HepG2 (cell line): ENCODE results near the gene RPL41. TPM values are rescaled to one million over a fixed set of nuclear protein-coding genes. Genes with fewer than 3 reads are reported as not detected.

Experiments
- BRD4 ChIP-seq: sonication (generic); formaldehyde crosslinking; IDR thresholded peaks from 2 replicates; pipeline ENCODE4 v1.4.0; 2020; ENCODE audit warnings: missing genetic modification reagents
- GZF1 ChIP-seq: sonication (generic); formaldehyde crosslinking; IDR thresholded peaks from 2 replicates; pipeline ENCODE4 v1.5.1; 2020; ENCODE audit warnings: mild to moderate bottlenecking, missing genetic modification reagents
- HMG20A ChIP-seq: IDR thresholded peaks from 2 replicates; pipeline ENCODE4 v1.6.1; 2016; ENCODE audit warnings: borderline replicate concordance
- HMG20B ChIP-seq: conservative IDR thresholded peaks from 2 replicates; pipeline ENCODE4 v1.6.1; 2016; ENCODE audit warnings: missing genetic modification reagents, missing compliant biosample characterization
- HOXA3 ChIP-seq: sonication (generic); formaldehyde crosslinking; IDR thresholded peaks from 2 replicates; pipeline ENCODE4 v1.5.0; 2020; ENCODE audit warnings: missing genetic modification reagents
- KAT8 ChIP-seq: IDR thresholded peaks from 2 replicates; pipeline ENCODE4 v1.6.1; 2016; ENCODE audit warnings: missing genetic modification reagents, missing compliant biosample characterization
- MYC ChIP-seq: sonication (generic); formaldehyde crosslinking; IDR thresholded peaks from 2 replicates; pipeline ENCODE4 v1.9.0; 2021; ENCODE audit warnings: missing genetic modification reagents, borderline replicate concordance
- NCOA2 ChIP-seq: sonication (generic); formaldehyde crosslinking; IDR thresholded peaks from 2 replicates; pipeline ENCODE4 v1.8.0; 2022; ENCODE audit warnings: inconsistent platforms
- PAX8 ChIP-seq: sonication (generic); formaldehyde crosslinking; IDR thresholded peaks from 2 replicates; pipeline ENCODE4 v1.8.0; 2022; ENCODE audit warnings: mild to moderate bottlenecking, missing genetic modification reagents, borderline replicate concordance
- PHF8 ChIP-seq: sonication (generic); formaldehyde crosslinking; IDR thresholded peaks from 2 replicates; pipeline ENCODE4 v1.5.0; 2020; ENCODE audit warnings: missing genetic modification reagents
- PPARG ChIP-seq: conservative IDR thresholded peaks from 2 replicates; pipeline ENCODE4 v1.6.1; 2016; ENCODE audit warnings: missing biosample characterization, missing genetic modification reagents
- RBAK ChIP-seq: sonication (generic); formaldehyde crosslinking; IDR thresholded peaks from 2 replicates; pipeline ENCODE4 v1.5.1; 2020; ENCODE audit warnings: mild to moderate bottlenecking, missing genetic modification reagents
- RORA ChIP-seq: sonication (generic); formaldehyde crosslinking; IDR thresholded peaks from 2 replicates; pipeline ENCODE4 v1.5.0; 2020; ENCODE audit warnings: mild to moderate bottlenecking, missing genetic modification reagents, moderate library complexity
- TCF7 ChIP-seq: sonication (generic); IDR thresholded peaks from 2 replicates; pipeline ENCODE4 v1.6.1; 2016; ENCODE audit warnings: antibody characterized with exemption, low read depth
- ZBTB42 ChIP-seq: sonication (generic); formaldehyde crosslinking; IDR thresholded peaks from 2 replicates; pipeline ENCODE4 v1.5.0; 2020; ENCODE audit warnings: mild to moderate bottlenecking, missing genetic modification reagents
- ZFAT ChIP-seq: sonication (generic); formaldehyde crosslinking; conservative IDR thresholded peaks from 2 replicates; pipeline ENCODE4 v1.8.1; 2023; ENCODE audit warnings: missing genetic modification reagents, inconsistent platforms
- ZFP82 ChIP-seq: sonication (generic); formaldehyde crosslinking; IDR thresholded peaks from 2 replicates; pipeline ENCODE4 v1.5.1; 2020; ENCODE audit warnings: mild to moderate bottlenecking, missing genetic modification reagents, borderline replicate concordance
- ZNF180 ChIP-seq: sonication (generic); formaldehyde crosslinking; IDR thresholded peaks from 2 replicates; pipeline ENCODE4 v1.4.0; 2020; ENCODE audit warnings: low read depth, missing genetic modification reagents, borderline replicate concordance
- ZNF383 ChIP-seq: sonication (generic); formaldehyde crosslinking; IDR thresholded peaks from 2 replicates; pipeline ENCODE4 v1.4.0; 2020; ENCODE audit warnings: missing genetic modification reagents, mild to moderate bottlenecking, borderline replicate concordance
- ZNF431 ChIP-seq: sonication (generic); formaldehyde crosslinking; IDR thresholded peaks from 2 replicates; pipeline ENCODE4 v1.9.0; 2022; ENCODE audit warnings: missing genetic modification reagents, low read depth, mild to moderate bottlenecking, borderline replicate concordance
- ZNF446 ChIP-seq: sonication (generic); formaldehyde crosslinking; IDR thresholded peaks from 2 replicates; pipeline ENCODE4 v1.5.0; 2020; ENCODE audit warnings: mild to moderate bottlenecking, missing genetic modification reagents
- ZNF496 ChIP-seq: sonication (generic); formaldehyde crosslinking; IDR thresholded peaks from 2 replicates; pipeline ENCODE4 v1.8.1; 2023; ENCODE audit warnings: mild to moderate bottlenecking, moderate library complexity, missing genetic modification reagents; ENCODE audit not compliant: insufficient replicate concordance
- ZNF713 ChIP-seq: sonication (generic); formaldehyde crosslinking; IDR thresholded peaks from 2 replicates; pipeline ENCODE4 v1.4.0; 2020; ENCODE audit warnings: mild to moderate bottlenecking, missing genetic modification reagents
- ZNF747 ChIP-seq: sonication (generic); formaldehyde crosslinking; IDR thresholded peaks from 2 replicates; pipeline ENCODE4 v1.8.1; 2023; ENCODE audit warnings: missing genetic modification reagents, mild to moderate bottlenecking, borderline replicate concordance
- ZNF775 ChIP-seq: sonication (generic); formaldehyde crosslinking; IDR thresholded peaks from 2 replicates; pipeline ENCODE4 v1.4.0; 2020; ENCODE audit warnings: missing genetic modification reagents, mild to moderate bottlenecking, moderate library complexity, borderline replicate concordance
- ZNF839 ChIP-seq: sonication (generic); formaldehyde crosslinking; IDR thresholded peaks from 2 replicates; pipeline ENCODE4 v1.4.0; 2020; ENCODE audit warnings: missing genetic modification reagents, mild to moderate bottlenecking, borderline replicate concordance
- polyA plus RNA-seq, 8 experiments: library from polyadenylated mRNA; depleted of rRNA in 3 of 8; stranded (reverse) in 7 of 8; unstranded in 1 of 8; fragments of >200 nt; fragmentation: Illumina TruSeq in 4 of 8; extraction: Trizol in 4 of 8; gene quantifications; 2 replicates each; pipeline versions ENCODE4 v1.2.1 to v1.2.3, GENCODE V29; 2011 to 2016; ENCODE audit warnings: low read depth in 4 of 8, missing spikeins in 1 of 8, mixed read lengths in 1 of 8; ENCODE audit not compliant: insufficient read depth in 1 of 8
- total RNA-seq, 5 experiments: library from RNA; depleted of rRNA; stranded (reverse); fragments of >200 nt; fragmentation: Illumina TruSeq; extraction: Trizol; gene quantifications; 2 replicates each; pipeline ENCODE4 v1.2.3, GENCODE V29; 2016; ENCODE audit warnings: low read depth in 1 of 5
- TF ChIP-seq, protein P1 (sequence below): sonication (generic); formaldehyde crosslinking; IDR thresholded peaks from 2 replicates; pipeline ENCODE4 v1.5.0; 2020; ENCODE audit warnings: missing genetic modification reagents
- TF ChIP-seq, protein P2 (sequence below): sonication (generic); formaldehyde crosslinking; IDR thresholded peaks from 2 replicates; pipeline ENCODE4 v1.5.1; 2020; ENCODE audit warnings: mild to moderate bottlenecking, missing genetic modification reagents, moderate library complexity

RPL41 gene
- total and polyA plus RNA-seq, 2 of the 13 experiments (the other 11 are each of a cell fraction or from before 2014, with no cell fraction given): 4,012 to 7,670 TPM

DNA sequence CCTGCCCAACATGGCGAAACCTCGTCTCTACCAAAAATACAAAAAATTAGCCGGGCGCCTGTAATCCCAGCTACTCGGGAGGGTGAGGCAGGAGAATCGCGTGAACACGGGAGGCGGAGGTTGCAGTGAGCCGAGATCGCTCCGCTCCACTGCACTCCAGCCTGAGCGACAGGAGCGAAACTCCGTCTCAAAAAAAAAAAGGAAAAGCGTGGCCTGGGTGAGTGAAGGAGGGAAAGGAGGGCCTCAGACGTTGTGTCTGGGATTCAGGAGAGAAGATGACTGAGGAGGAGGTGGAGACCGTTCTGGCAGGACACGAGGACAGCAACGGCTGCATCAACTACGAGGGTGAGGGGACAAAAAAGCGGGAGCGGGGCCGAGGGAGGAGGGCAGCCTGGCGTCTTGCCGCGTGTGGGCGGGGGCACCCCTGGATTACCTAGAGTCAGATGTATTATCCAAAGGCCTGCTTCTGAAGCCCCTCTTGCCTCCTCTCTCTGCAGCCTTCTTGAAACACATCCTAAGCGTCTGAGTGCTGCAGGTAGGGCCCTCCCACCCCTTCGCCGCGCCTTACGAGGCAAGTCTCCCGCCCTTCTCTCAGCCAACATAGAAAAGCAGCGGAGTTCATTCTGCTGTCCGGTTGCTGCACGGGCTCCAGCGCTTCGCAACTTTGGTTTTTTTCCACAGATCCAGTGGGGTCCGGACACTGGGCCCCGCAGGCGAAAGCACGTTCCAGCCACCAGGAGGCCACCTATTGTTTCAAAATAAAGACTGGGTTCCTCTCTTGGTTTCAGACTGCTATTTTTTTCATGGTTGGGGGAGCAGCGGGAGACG is 41.0 kb downstream of the RPL41 start (continued):
- TF ChIP-seq HMG20A (no peak), GZF1 (CRISPR knock-in tag) (peak; percentile 27; the same call in 1 of the 2 replicates), HOXA3 (CRISPR knock-in tag) (peak; percentile 57), ZNF383 (CRISPR knock-in tag) (no peak), RBAK (CRISPR knock-in tag) (no peak), BRD4 (no peak; the same call in 1 of the 2 replicates), PPARG (CRISPR knock-in tag) (no peak), ZNF713 (CRISPR knock-in tag) (no peak), ZNF775 (no peak), ZNF496 (CRISPR knock-in tag) (no peak), ZNF180 (CRISPR knock-in tag) (no peak), KAT8 (CRISPR knock-in tag) (peak; percentile 46), NCOA2 (CRISPR knock-in tag) (no peak), ZBTB42 (CRISPR knock-in tag) (no peak), PHF8 (CRISPR knock-in tag) (peak; percentile 24; the same call in 1 of the 2 replicates), ZFP82 (no peak), ZFAT (CRISPR knock-in tag) (no peak), RORA (CRISPR knock-in tag) (no peak), ZNF431 (CRISPR knock-in tag) (no peak), ZNF839 (CRISPR knock-in tag) (no peak), HMG20B (CRISPR knock-in tag) (no peak; the same call in 1 of the 2 replicates), ZNF446 (CRISPR knock-in tag) (0 out of 2 replicates have a peak, but pooled peaks have one; percentile 24), ZNF747 (CRISPR knock-in tag) (no peak), MYC (CRISPR knock-in tag) (no peak), TCF7 (no peak), PAX8 (CRISPR knock-in tag) (no peak)
- TF ChIP-seq, protein P1, sequence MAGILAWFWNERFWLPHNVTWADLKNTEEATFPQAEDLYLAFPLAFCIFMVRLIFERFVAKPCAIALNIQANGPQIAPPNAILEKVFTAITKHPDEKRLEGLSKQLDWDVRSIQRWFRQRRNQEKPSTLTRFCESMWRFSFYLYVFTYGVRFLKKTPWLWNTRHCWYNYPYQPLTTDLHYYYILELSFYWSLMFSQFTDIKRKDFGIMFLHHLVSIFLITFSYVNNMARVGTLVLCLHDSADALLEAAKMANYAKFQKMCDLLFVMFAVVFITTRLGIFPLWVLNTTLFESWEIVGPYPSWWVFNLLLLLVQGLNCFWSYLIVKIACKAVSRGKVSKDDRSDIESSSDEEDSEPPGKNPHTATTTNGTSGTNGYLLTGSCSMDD: no peak
- TF ChIP-seq, protein P2, sequence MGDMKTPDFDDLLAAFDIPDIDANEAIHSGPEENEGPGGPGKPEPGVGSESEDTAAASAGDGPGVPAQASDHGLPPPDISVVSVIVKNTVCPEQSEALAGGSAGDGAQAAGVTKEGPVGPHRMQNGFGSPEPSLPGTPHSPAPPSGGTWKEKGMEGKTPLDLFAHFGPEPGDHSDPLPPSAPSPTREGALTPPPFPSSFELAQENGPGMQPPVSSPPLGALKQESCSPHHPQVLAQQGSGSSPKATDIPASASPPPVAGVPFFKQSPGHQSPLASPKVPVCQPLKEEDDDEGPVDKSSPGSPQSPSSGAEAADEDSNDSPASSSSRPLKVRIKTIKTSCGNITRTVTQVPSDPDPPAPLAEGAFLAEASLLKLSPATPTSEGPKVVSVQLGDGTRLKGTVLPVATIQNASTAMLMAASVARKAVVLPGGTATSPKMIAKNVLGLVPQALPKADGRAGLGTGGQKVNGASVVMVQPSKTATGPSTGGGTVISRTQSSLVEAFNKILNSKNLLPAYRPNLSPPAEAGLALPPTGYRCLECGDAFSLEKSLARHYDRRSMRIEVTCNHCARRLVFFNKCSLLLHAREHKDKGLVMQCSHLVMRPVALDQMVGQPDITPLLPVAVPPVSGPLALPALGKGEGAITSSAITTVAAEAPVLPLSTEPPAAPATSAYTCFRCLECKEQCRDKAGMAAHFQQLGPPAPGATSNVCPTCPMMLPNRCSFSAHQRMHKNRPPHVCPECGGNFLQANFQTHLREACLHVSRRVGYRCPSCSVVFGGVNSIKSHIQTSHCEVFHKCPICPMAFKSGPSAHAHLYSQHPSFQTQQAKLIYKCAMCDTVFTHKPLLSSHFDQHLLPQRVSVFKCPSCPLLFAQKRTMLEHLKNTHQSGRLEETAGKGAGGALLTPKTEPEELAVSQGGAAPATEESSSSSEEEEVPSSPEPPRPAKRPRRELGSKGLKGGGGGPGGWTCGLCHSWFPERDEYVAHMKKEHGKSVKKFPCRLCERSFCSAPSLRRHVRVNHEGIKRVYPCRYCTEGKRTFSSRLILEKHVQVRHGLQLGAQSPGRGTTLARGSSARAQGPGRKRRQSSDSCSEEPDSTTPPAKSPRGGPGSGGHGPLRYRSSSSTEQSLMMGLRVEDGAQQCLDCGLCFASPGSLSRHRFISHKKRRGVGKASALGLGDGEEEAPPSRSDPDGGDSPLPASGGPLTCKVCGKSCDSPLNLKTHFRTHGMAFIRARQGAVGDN (CRISPR knock-in tag): peak; percentile 88
